GM12801 (cell line): ENCODE results near the gene USP35.

Source experiments
- CTCF ChIP-seq: IDR thresholded peaks from one replicate; pipeline ENCODE4 v1.5.1; 2011; ENCODE audit warnings: control low read depth; ENCODE audit not compliant: insufficient read length; ENCODE audit errors: extremely low read depth

Gene USP35

GRCh38 chr11:78189174-78189724 is 530 bp downstream of the USP35 start:
- TF ChIP-seq CTCF: no peak

GRCh38 chr11:78189851-78190250 is 1.1 kb downstream of the USP35 start:
- no peak for TF ChIP-seq CTCF

GRCh38 chr11:78190374-78190773 is 1.7 kb downstream of the USP35 start:
- TF ChIP-seq CTCF: no peak

- TF ChIP-seq CTCF: no peak
Observed at GRCh38 chr11:78190871-78191538, 2.3 kb downstream of the USP35 start.

GRCh38 chr11:78192223-78192719 is 3.6 kb downstream of the USP35 start:
- TF ChIP-seq CTCF: no peak

- no peak for TF ChIP-seq CTCF
Observed at GRCh38 chr11:78192911-78193351, 4.2 kb downstream of the USP35 start.

GRCh38 chr11:78193806-78194205 is 5.1 kb downstream of the USP35 start:
- no peak for TF ChIP-seq CTCF
